ENCODE data around the gene FBXO17. TPM values are rescaled to one million over a fixed set of nuclear protein-coding genes. Genes with fewer than 3 reads are reported as not detected.

Gene FBXO17
- polyA plus RNA-seq, 1 donor from 2014 or later: not detected

- TF ChIP-seq SMC3 (conservative IDR thresholded peaks at IDR 0.05; ENCODE audit: poor library complexity) (no peak), POLR2AphosphoS5 (IDR thresholded peaks at IDR 0.05) (no peak), MXI1 (conservative IDR thresholded peaks at IDR 0.05; ENCODE audit: poor library complexity, severe bottlenecking) (no peak), RAD21 (conservative IDR thresholded peaks at IDR 0.05) (no peak), TAF1 (IDR thresholded peaks at IDR 0.05; ENCODE audit: low read depth) (no peak), EZH2 (IDR thresholded peaks at IDR 0.05; ENCODE audit: borderline replicate concordance, insufficient read depth, low read length, poor library complexity, severe bottlenecking) (no peak), EP300 (conservative IDR thresholded peaks at IDR 0.05; ENCODE audit: poor library complexity, severe bottlenecking) (no peak)
- TF ChIP-seq, protein P1, sequence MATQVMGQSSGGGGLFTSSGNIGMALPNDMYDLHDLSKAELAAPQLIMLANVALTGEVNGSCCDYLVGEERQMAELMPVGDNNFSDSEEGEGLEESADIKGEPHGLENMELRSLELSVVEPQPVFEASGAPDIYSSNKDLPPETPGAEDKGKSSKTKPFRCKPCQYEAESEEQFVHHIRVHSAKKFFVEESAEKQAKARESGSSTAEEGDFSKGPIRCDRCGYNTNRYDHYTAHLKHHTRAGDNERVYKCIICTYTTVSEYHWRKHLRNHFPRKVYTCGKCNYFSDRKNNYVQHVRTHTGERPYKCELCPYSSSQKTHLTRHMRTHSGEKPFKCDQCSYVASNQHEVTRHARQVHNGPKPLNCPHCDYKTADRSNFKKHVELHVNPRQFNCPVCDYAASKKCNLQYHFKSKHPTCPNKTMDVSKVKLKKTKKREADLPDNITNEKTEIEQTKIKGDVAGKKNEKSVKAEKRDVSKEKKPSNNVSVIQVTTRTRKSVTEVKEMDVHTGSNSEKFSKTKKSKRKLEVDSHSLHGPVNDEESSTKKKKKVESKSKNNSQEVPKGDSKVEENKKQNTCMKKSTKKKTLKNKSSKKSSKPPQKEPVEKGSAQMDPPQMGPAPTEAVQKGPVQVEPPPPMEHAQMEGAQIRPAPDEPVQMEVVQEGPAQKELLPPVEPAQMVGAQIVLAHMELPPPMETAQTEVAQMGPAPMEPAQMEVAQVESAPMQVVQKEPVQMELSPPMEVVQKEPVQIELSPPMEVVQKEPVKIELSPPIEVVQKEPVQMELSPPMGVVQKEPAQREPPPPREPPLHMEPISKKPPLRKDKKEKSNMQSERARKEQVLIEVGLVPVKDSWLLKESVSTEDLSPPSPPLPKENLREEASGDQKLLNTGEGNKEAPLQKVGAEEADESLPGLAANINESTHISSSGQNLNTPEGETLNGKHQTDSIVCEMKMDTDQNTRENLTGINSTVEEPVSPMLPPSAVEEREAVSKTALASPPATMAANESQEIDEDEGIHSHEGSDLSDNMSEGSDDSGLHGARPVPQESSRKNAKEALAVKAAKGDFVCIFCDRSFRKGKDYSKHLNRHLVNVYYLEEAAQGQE (IDR thresholded peaks at IDR 0.05; ENCODE audit: borderline replicate concordance): no peak
- TF ChIP-seq, protein P2, sequence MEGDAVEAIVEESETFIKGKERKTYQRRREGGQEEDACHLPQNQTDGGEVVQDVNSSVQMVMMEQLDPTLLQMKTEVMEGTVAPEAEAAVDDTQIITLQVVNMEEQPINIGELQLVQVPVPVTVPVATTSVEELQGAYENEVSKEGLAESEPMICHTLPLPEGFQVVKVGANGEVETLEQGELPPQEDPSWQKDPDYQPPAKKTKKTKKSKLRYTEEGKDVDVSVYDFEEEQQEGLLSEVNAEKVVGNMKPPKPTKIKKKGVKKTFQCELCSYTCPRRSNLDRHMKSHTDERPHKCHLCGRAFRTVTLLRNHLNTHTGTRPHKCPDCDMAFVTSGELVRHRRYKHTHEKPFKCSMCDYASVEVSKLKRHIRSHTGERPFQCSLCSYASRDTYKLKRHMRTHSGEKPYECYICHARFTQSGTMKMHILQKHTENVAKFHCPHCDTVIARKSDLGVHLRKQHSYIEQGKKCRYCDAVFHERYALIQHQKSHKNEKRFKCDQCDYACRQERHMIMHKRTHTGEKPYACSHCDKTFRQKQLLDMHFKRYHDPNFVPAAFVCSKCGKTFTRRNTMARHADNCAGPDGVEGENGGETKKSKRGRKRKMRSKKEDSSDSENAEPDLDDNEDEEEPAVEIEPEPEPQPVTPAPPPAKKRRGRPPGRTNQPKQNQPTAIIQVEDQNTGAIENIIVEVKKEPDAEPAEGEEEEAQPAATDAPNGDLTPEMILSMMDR (IDR thresholded peaks at IDR 0.05; ENCODE audit: poor library complexity, severe bottlenecking): no peak
- Histone ChIP-seq H2AFZ (ENCODE audit: low read depth, low read length) (no peak overlapping the region), H3K4me2 (ENCODE audit: low read length) (no peak overlapping the region), H3K36me3 (ENCODE audit: insufficient read depth, low read length) (no peaks in the 10 kb centered on the region), H3K27me3 (ENCODE audit: insufficient read depth, low read depth, low read length) (no peaks in the 10 kb centered on the region), H3K9me3 (ENCODE audit: low read length) (no peaks in the 10 kb centered on the region), H3K9ac (ENCODE audit: low read length) (no peak overlapping the region), H4K20me1 (ENCODE audit: insufficient read depth) (no peaks in the 10 kb centered on the region), H3F3A (ENCODE audit: insufficient read depth, low read length, poor library complexity, severe bottlenecking) (no peaks in the 10 kb centered on the region), H3K9me2 (ENCODE audit: insufficient read depth, low read length) (no peaks in the 10 kb centered on the region), H3K27ac (ENCODE audit: low read length) (no peak overlapping the region), H3K4me3 (ENCODE audit: low read length) (no peak overlapping the region), H3K79me2 (replicated peaks; ENCODE audit: insufficient read depth, low read length) (no peaks in the 10 kb centered on the region)
These were observed 80.6 kb downstream of the FBXO17 start for GRCh38 chr19:38894968-38895367.

- no peak overlapping the region for H3K4me3 ChIP-seq (ENCODE audit: low read length)
- TF ChIP-seq POLR2AphosphoS5 (IDR thresholded peaks at IDR 0.05): no peak
- TF ChIP-seq TAF1 (IDR thresholded peaks at IDR 0.05; ENCODE audit: low read depth): no peak
- TF ChIP-seq MXI1 (conservative IDR thresholded peaks at IDR 0.05; ENCODE audit: poor library complexity, severe bottlenecking): no peak
- TF ChIP-seq RAD21 (conservative IDR thresholded peaks at IDR 0.05): no peak
- TF ChIP-seq SMC3 (conservative IDR thresholded peaks at IDR 0.05; ENCODE audit: poor library complexity): no peak
- TF ChIP-seq, protein P1 (IDR thresholded peaks at IDR 0.05; ENCODE audit: borderline replicate concordance): no peak
- TF ChIP-seq, protein P2 (IDR thresholded peaks at IDR 0.05; ENCODE audit: poor library complexity, severe bottlenecking): no peak
- TF ChIP-seq EP300 (conservative IDR thresholded peaks at IDR 0.05; ENCODE audit: poor library complexity, severe bottlenecking): no peak
- no peak for TF ChIP-seq EZH2 (IDR thresholded peaks at IDR 0.05; ENCODE audit: borderline replicate concordance, insufficient read depth, low read length, poor library complexity, severe bottlenecking)
These were observed 82.2 kb downstream of the FBXO17 start for GRCh38 chr19:38893341-38893771.

More at GRCh38 chr19:38893341-38893771, 82.2 kb downstream of the FBXO17 start:
- no peaks in the 10 kb centered on the region for H3K27me3 ChIP-seq (ENCODE audit: insufficient read depth, low read depth, low read length)
- H3K9ac ChIP-seq (ENCODE audit: low read length): no peak overlapping the region
- H2AFZ ChIP-seq (ENCODE audit: low read depth, low read length): no peak overlapping the region
- H3K4me2 ChIP-seq (ENCODE audit: low read length): no peak overlapping the region
- no peak overlapping the region for H3K27ac ChIP-seq (ENCODE audit: low read length)
- H3K79me2 ChIP-seq (replicated peaks; ENCODE audit: insufficient read depth, low read length): no peaks in the 10 kb centered on the region
- H3K9me3 ChIP-seq (ENCODE audit: low read length): no peaks in the 10 kb centered on the region
- H4K20me1 ChIP-seq (ENCODE audit: insufficient read depth): no peaks in the 10 kb centered on the region
- no peaks in the 10 kb centered on the region for H3K9me2 ChIP-seq (ENCODE audit: insufficient read depth, low read length)
- H3F3A ChIP-seq (ENCODE audit: insufficient read depth, low read length, poor library complexity, severe bottlenecking): no peaks in the 10 kb centered on the region
- H3K36me3 ChIP-seq (ENCODE audit: insufficient read depth, low read length): no peaks in the 10 kb centered on the region

Data from neural cell (in vitro differentiated cells).